ENCODE results near the gene SYVN1. TPM values are rescaled to one million over a fixed set of nuclear protein-coding genes. Genes with fewer than 3 reads are reported as not detected.
"Not testable (repeated sequence)": the region's sequence is repeated elsewhere in the genome, so short reads cannot be mapped to it uniquely, and the experiment has no call there.

SYVN1 gene
- total RNA-seq, 1 donor from 2014 or later: 45.8 TPM

GRCh38 chr11:65165410-65166317 is 31.3 kb upstream of the SYVN1 start:
- H3K27ac Mint-ChIP-seq: no peak overlapping the region
- H3K9me3 Mint-ChIP-seq: no peaks in the 10 kb centered on the region

GRCh38 chr11:65163684-65164083 is 29.4 kb upstream of the SYVN1 start:
- H3K4me3 Mint-ChIP-seq: no peak overlapping the region
- peaks cover 18% of the 10 kb centered on the region for H3K27me3 Mint-ChIP-seq (ENCODE audit: insufficient read depth)
- no peak overlapping the region for H3K27ac Mint-ChIP-seq
- H3K36me3 Mint-ChIP-seq (ENCODE audit: low read depth): no peaks in the 10 kb centered on the region
- H3K4me1 Mint-ChIP-seq (ENCODE audit: low read depth): peaks cover 5% of the 10 kb centered on the region
- no peak for DNase-seq (ENCODE audit: low spot score)
- no peaks in the 10 kb centered on the region for H3K9me3 Mint-ChIP-seq
- intact Hi-C loops (cut with micrococcal nuclease): no loop called here

More at GRCh38 chr11:65165410-65166317, 31.3 kb upstream of the SYVN1 start:
- intact Hi-C loops (cut with micrococcal nuclease): no loop called here
- DNase-seq (ENCODE audit: low spot score): no peak
- Mint-ChIP-seq H3K36me3 (ENCODE audit: low read depth) (peaks cover 2% of the 10 kb centered on the region), H3K4me1 (ENCODE audit: low read depth) (peaks cover 14% of the 10 kb centered on the region), H3K4me3 (no peak overlapping the region), H3K27me3 (ENCODE audit: insufficient read depth) (peaks cover 9% of the 10 kb centered on the region)

- no peak for DNase-seq (ENCODE audit: low spot score)
- H3K27me3 Mint-ChIP-seq (ENCODE audit: insufficient read depth): peaks cover 13% of the 10 kb centered on the region
- intact Hi-C loops (cut with micrococcal nuclease): no loop called here
Observed at GRCh38 chr11:65160643-65161042, 26.3 kb upstream of the SYVN1 start.

GRCh38 chr11:65159012-65159411 is 24.7 kb upstream of the SYVN1 start:
- intact Hi-C loops (cut with micrococcal nuclease): no loop called here
- DNase-seq (ENCODE audit: low spot score): no peak
- no peaks in the 10 kb centered on the region for H3K9me3 Mint-ChIP-seq
- H3K27me3 Mint-ChIP-seq (ENCODE audit: insufficient read depth): peaks cover 11% of the 10 kb centered on the region
- no peak overlapping the region for H3K4me3 Mint-ChIP-seq
- H3K4me1 Mint-ChIP-seq (ENCODE audit: low read depth): no peaks in the 10 kb centered on the region
- no peaks in the 10 kb centered on the region for H3K36me3 Mint-ChIP-seq (ENCODE audit: low read depth)
- no peak overlapping the region for H3K27ac Mint-ChIP-seq

More at GRCh38 chr11:65160643-65161042, 26.3 kb upstream of the SYVN1 start:
- H3K36me3 Mint-ChIP-seq (ENCODE audit: low read depth): no peaks in the 10 kb centered on the region
- no peaks in the 10 kb centered on the region for H3K9me3 Mint-ChIP-seq
- H3K27ac Mint-ChIP-seq: no peak overlapping the region
- no peak overlapping the region for H3K4me3 Mint-ChIP-seq
- no peaks in the 10 kb centered on the region for H3K4me1 Mint-ChIP-seq (ENCODE audit: low read depth)

- H3K27ac Mint-ChIP-seq: no peak overlapping the region
- no peaks in the 10 kb centered on the region for H3K9me3 Mint-ChIP-seq
- H3K36me3 Mint-ChIP-seq (ENCODE audit: low read depth): no peaks in the 10 kb centered on the region
- no peak overlapping the region for H3K4me3 Mint-ChIP-seq
- H3K4me1 Mint-ChIP-seq (ENCODE audit: low read depth): no peaks in the 10 kb centered on the region
- H3K27me3 Mint-ChIP-seq (ENCODE audit: insufficient read depth): peaks cover 9% of the 10 kb centered on the region
- intact Hi-C loops (cut with micrococcal nuclease): no loop called here
- no peak for DNase-seq (ENCODE audit: low spot score)
Observed at GRCh38 chr11:65157336-65157735, 23.0 kb upstream of the SYVN1 start.

- Mint-ChIP-seq H3K27me3 (ENCODE audit: insufficient read depth) (peaks cover 9% of the 10 kb centered on the region), H3K4me3 (no peak overlapping the region), H3K4me1 (ENCODE audit: low read depth) (peaks cover 3% of the 10 kb centered on the region), H3K36me3 (ENCODE audit: low read depth) (no peaks in the 10 kb centered on the region), H3K9me3 (no peaks in the 10 kb centered on the region), H3K27ac (no peak overlapping the region)
- intact Hi-C loops (cut with micrococcal nuclease): no loop called here
- no peak for DNase-seq (ENCODE audit: low spot score)
Observed at GRCh38 chr11:65156926-65157325, 22.6 kb upstream of the SYVN1 start.

- peaks cover 10% of the 10 kb centered on the region for H3K4me1 Mint-ChIP-seq (ENCODE audit: low read depth)
- H3K36me3 Mint-ChIP-seq (ENCODE audit: low read depth): no peaks in the 10 kb centered on the region
- no peaks in the 10 kb centered on the region for H3K9me3 Mint-ChIP-seq
- H3K27me3 Mint-ChIP-seq (ENCODE audit: insufficient read depth): peaks cover 9% of the 10 kb centered on the region
- intact Hi-C loops (cut with micrococcal nuclease): no loop called here
- DNase-seq (ENCODE audit: low spot score): no peak
- no peak overlapping the region for H3K4me3 Mint-ChIP-seq
- no peak overlapping the region for H3K27ac Mint-ChIP-seq
Observed at GRCh38 chr11:65156256-65156655, 21.9 kb upstream of the SYVN1 start.

GRCh38 chr11:65152122-65152521 is 17.8 kb upstream of the SYVN1 start:
- Mint-ChIP-seq H3K4me1 (ENCODE audit: low read depth) (peaks cover 12% of the 10 kb centered on the region), H3K36me3 (ENCODE audit: low read depth) (no peaks in the 10 kb centered on the region), H3K27ac (no peak overlapping the region), H3K27me3 (ENCODE audit: insufficient read depth) (peaks cover 5% of the 10 kb centered on the region), H3K4me3 (no peak overlapping the region), H3K9me3 (no peaks in the 10 kb centered on the region)
- no peak for DNase-seq (ENCODE audit: low spot score)
- intact Hi-C loops (cut with micrococcal nuclease): no loop called here

- peaks cover 12% of the 10 kb centered on the region for H3K4me1 Mint-ChIP-seq (ENCODE audit: low read depth)
- intact Hi-C loops (cut with micrococcal nuclease): no loop called here
Observed at GRCh38 chr11:65151331-65151899, 17.1 kb upstream of the SYVN1 start.

GRCh38 chr11:65150509-65151299 is 16.4 kb upstream of the SYVN1 start:
- H3K27me3 Mint-ChIP-seq (ENCODE audit: insufficient read depth): peaks cover 9% of the 10 kb centered on the region
- H3K4me1 Mint-ChIP-seq (ENCODE audit: low read depth): peaks cover 12% of the 10 kb centered on the region
- intact Hi-C loops (cut with micrococcal nuclease): no loop called here
- no peak for DNase-seq (ENCODE audit: low spot score)
- no peaks in the 10 kb centered on the region for H3K36me3 Mint-ChIP-seq (ENCODE audit: low read depth)
- H3K9me3 Mint-ChIP-seq: no peaks in the 10 kb centered on the region
- no peak overlapping the region for H3K27ac Mint-ChIP-seq
- H3K4me3 Mint-ChIP-seq: no peak overlapping the region

More at GRCh38 chr11:65151331-65151899, 17.1 kb upstream of the SYVN1 start:
- H3K27ac Mint-ChIP-seq: no peak overlapping the region
- DNase-seq (ENCODE audit: low spot score): no peak
- no peaks in the 10 kb centered on the region for H3K36me3 Mint-ChIP-seq (ENCODE audit: low read depth)
- no peak overlapping the region for H3K4me3 Mint-ChIP-seq
- H3K9me3 Mint-ChIP-seq: no peaks in the 10 kb centered on the region
- peaks cover 5% of the 10 kb centered on the region for H3K27me3 Mint-ChIP-seq (ENCODE audit: insufficient read depth)

GRCh38 chr11:65150131-65150508 is 15.8 kb upstream of the SYVN1 start:
- DNase-seq (ENCODE audit: low spot score); H3K9me3 Mint-ChIP-seq; H3K4me3 Mint-ChIP-seq; intact Hi-C loops (cut with micrococcal nuclease); H3K27ac Mint-ChIP-seq; H3K36me3 Mint-ChIP-seq (ENCODE audit: low read depth); H3K27me3 Mint-ChIP-seq (ENCODE audit: insufficient read depth): not testable (repeated sequence)
- H3K4me1 Mint-ChIP-seq (ENCODE audit: low read depth): peaks cover 12% of the 10 kb centered on the region

GRCh38 chr11:65148657-65149056 is 14.3 kb upstream of the SYVN1 start:
- intact Hi-C loops (cut with micrococcal nuclease): no loop called here
- Mint-ChIP-seq H3K27me3 (ENCODE audit: insufficient read depth) (peaks cover 13% of the 10 kb centered on the region), H3K4me1 (ENCODE audit: low read depth) (peaks cover 12% of the 10 kb centered on the region), H3K36me3 (ENCODE audit: low read depth) (no peaks in the 10 kb centered on the region), H3K4me3 (no peak overlapping the region), H3K9me3 (no peaks in the 10 kb centered on the region), H3K27ac (no peak overlapping the region)
- DNase-seq (ENCODE audit: low spot score): no peak
